OCI-LY1 (cell line): ENCODE data around the gene KCNMB2.

Source experiments
- H2AFZ ChIP-seq: fragments of 200-600 bp; sonication (generic), shearing (Covaris generic); 2 replicates; pipeline ENCODE4 v1.6.0; 2014; ENCODE audit warnings: antibody characterized with exemption, mild to moderate bottlenecking, low read length
- H3F3A ChIP-seq: fragments of 200-600 bp; sonication (generic), shearing (Covaris generic); 2 replicates; pipeline ENCODE4 v1.6.0; 2014; ENCODE audit warnings: mild to moderate bottlenecking, antibody characterized with exemption, low read length, moderate library complexity; ENCODE audit not compliant: insufficient read depth
- H3K27ac ChIP-seq: fragments of 200-600 bp; sonication (generic); 2 replicates; pipeline ENCODE4 v1.5.1; 2014; ENCODE audit warnings: low read length, mixed run types, mild to moderate bottlenecking, low read depth; ENCODE audit not compliant: poor library complexity, severe bottlenecking
- H3K27me3 ChIP-seq: fragments of 200-600 bp; sonication (generic); 2 replicates; pipeline ENCODE4 v1.6.0; 2014; ENCODE audit warnings: antibody characterized with exemption, mild to moderate bottlenecking, low read length, moderate library complexity; ENCODE audit not compliant: insufficient read depth
- H3K36me3 ChIP-seq: fragments of 200-600 bp; sonication (generic); 2 replicates; pipeline ENCODE4 v1.6.1; 2014; ENCODE audit warnings: mild to moderate bottlenecking, antibody characterized with exemption, low read length, moderate library complexity, mixed read lengths; ENCODE audit not compliant: insufficient read depth
- H3K4me1 ChIP-seq: fragments of 200-600 bp; sonication (generic); 2 replicates; pipeline ENCODE4 v1.5.1; 2014; ENCODE audit warnings: mild to moderate bottlenecking, low read length, moderate library complexity; ENCODE audit not compliant: insufficient read depth, severe bottlenecking
- H3K4me2 ChIP-seq: fragments of 200-600 bp; sonication (generic), shearing (Covaris generic); 2 replicates; pipeline ENCODE4 v1.6.1; 2014; ENCODE audit warnings: low read length
- H3K4me3 ChIP-seq: fragments of 200-600 bp; sonication (generic); 2 replicates; pipeline ENCODE4 v1.5.1; 2014; ENCODE audit warnings: low read length, low read depth, mild to moderate bottlenecking, mixed read lengths; ENCODE audit not compliant: poor library complexity, severe bottlenecking
- H3K79me2 ChIP-seq: fragments of 200-600 bp; shearing (Covaris generic); 2 replicates; pipeline ENCODE4 v1.6.1; 2016; ENCODE audit warnings: mixed run types, low read length, mixed read lengths; ENCODE audit not compliant: insufficient read depth
- H3K9ac ChIP-seq: fragments of 200-600 bp; sonication (generic), shearing (Covaris generic); 2 replicates; pipeline ENCODE4 v1.6.1; 2014; ENCODE audit warnings: mild to moderate bottlenecking, low read length, mixed read lengths
- H3K9me2 ChIP-seq: fragments of 200-600 bp; sonication (generic), shearing (Covaris generic); 2 replicates; pipeline ENCODE4 v1.6.1; 2014; ENCODE audit warnings: low read depth, mild to moderate bottlenecking, low read length, mixed read lengths
- H3K9me3 ChIP-seq: fragments of 200-600 bp; shearing (Covaris generic); 2 replicates; pipeline ENCODE4 v1.6.1; 2014; ENCODE audit warnings: low read length, mixed read lengths
- H4K20me1 ChIP-seq: fragments of 200-600 bp; sonication (generic), shearing (Covaris generic); 2 replicates; pipeline ENCODE4 v1.6.0; 2016; ENCODE audit warnings: mild to moderate bottlenecking, low read length; ENCODE audit not compliant: insufficient read depth
- CTCF ChIP-seq: fragments of 200-600 bp; sonication (generic), shearing (Covaris generic); IDR thresholded peaks from 2 replicates; pipeline ENCODE4 v1.5.1; 2017; ENCODE audit warnings: mild to moderate bottlenecking, antibody characterized with exemption, low read length, moderate library complexity, mixed read lengths
- EZH2 ChIP-seq: fragments of 200-600 bp; sonication (generic), shearing (Covaris generic); IDR thresholded peaks from 2 replicates; pipeline ENCODE4 v1.8.0; 2017; ENCODE audit warnings: borderline replicate concordance, mixed run types, mild to moderate bottlenecking, antibody characterized with exemption, low read length, moderate library complexity, mixed read lengths

KCNMB2 gene

GRCh38 chr3:178685591-178685906 lies 149.3 kb downstream of the KCNMB2 start:
- no peaks in the 10 kb centered on the region for H3F3A ChIP-seq
- H3K36me3 ChIP-seq: no peaks in the 10 kb centered on the region
- H3K4me2 ChIP-seq: no peak overlapping the region
- no peaks in the 10 kb centered on the region for H4K20me1 ChIP-seq
- no peaks in the 10 kb centered on the region for H3K27me3 ChIP-seq
- TF ChIP-seq CTCF (no peak), EZH2 (no peak)
- H3K79me2 ChIP-seq: no peaks in the 10 kb centered on the region
- no peak overlapping the region for H3K27ac ChIP-seq
- H3K9me3 ChIP-seq: no peaks in the 10 kb centered on the region
- no peaks in the 10 kb centered on the region for H3K9me2 ChIP-seq
- no peaks in the 10 kb centered on the region for H3K4me1 ChIP-seq
- no peak overlapping the region for H2AFZ ChIP-seq
- no peak overlapping the region for H3K4me3 ChIP-seq
- H3K9ac ChIP-seq: no peak overlapping the region

DNA sequence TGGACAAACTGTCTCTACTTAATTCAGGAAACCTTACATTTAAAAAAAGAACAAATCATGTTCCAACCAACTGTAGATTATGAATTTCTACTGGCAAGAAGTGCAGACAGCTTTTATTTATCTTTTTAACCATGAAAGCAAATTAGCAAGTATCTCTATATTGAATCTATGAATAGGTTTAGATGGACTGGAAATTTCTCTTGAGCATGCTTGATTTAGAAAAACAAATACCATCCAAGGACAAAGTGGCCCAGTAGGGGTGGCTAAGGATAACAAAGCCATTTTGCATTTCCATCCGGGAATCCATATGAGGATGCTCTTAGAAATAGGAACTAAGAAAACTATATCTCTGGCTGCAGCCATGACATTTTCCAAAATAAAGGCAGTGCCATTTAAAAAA lies 150.6 kb downstream of the KCNMB2 start:
- Histone ChIP-seq H3K36me3 (no peaks in the 10 kb centered on the region), H3K4me1 (no peaks in the 10 kb centered on the region), H3K4me2 (no peak overlapping the region), H3K9ac (no peak overlapping the region), H3K27me3 (no peaks in the 10 kb centered on the region), H4K20me1 (no peaks in the 10 kb centered on the region), H3K4me3 (no peak overlapping the region), H3K9me3 (no peaks in the 10 kb centered on the region), H3K79me2 (no peaks in the 10 kb centered on the region), H3K9me2 (no peaks in the 10 kb centered on the region), H3F3A (no peaks in the 10 kb centered on the region), H3K27ac (no peak overlapping the region), H2AFZ (no peak overlapping the region)
- no peak for TF ChIP-seq CTCF

GRCh38 chr3:178690571-178690970 lies 154.3 kb downstream of the KCNMB2 start:
- H3K36me3 ChIP-seq: no peaks in the 10 kb centered on the region
- H3K4me2 ChIP-seq: no peak overlapping the region
- no peaks in the 10 kb centered on the region for H3K79me2 ChIP-seq
- no peaks in the 10 kb centered on the region for H3K9me3 ChIP-seq
- H3K9me2 ChIP-seq: no peaks in the 10 kb centered on the region
- H3K27ac ChIP-seq: no peak overlapping the region
- H2AFZ ChIP-seq: no peak overlapping the region
- TF ChIP-seq EZH2 (no peak), CTCF (no peak)
- H3F3A ChIP-seq: no peaks in the 10 kb centered on the region
- H4K20me1 ChIP-seq: no peaks in the 10 kb centered on the region
- no peaks in the 10 kb centered on the region for H3K4me1 ChIP-seq
- H3K9ac ChIP-seq: no peak overlapping the region
- H3K27me3 ChIP-seq: no peaks in the 10 kb centered on the region
- H3K4me3 ChIP-seq: no peak overlapping the region
